CD4-positive, alpha-beta T cell (primary cell): Measurements from ENCODE around the gene TEKT5. TPM values are rescaled to one million over a fixed set of nuclear protein-coding genes. Genes with fewer than 3 reads are reported as not detected.

Experiments
- ATAC-seq: fragments of 200-7000 bp; cut with Tn5 transposase; one replicate; pipeline ENCODE4 v1.10.0; 2022; ENCODE audit warnings: mild to moderate bottlenecking; ENCODE audit not compliant: poor library complexity
- CTCF ChIA-PET: fragments of 350-600 bp; sonication (Branson Sonifier 250); formaldehyde crosslinking; loops from one replicate; lab custom pipeline; 2021; ENCODE audit warnings: antibody characterized with exemption, inconsistent platforms; lab: Charles Lee
- POLR2A ChIA-PET: fragments of 350-600 bp; sonication (Branson Sonifier 250); formaldehyde crosslinking; loops from one replicate; lab custom pipeline; 2021; ENCODE audit warnings: antibody characterized with exemption, inconsistent platforms; lab: Charles Lee
- DNase-seq, 14 experiments: peaks; one replicate each; pipeline ENCODE4 v3.0.0-alpha.2; 2013 to 2020; ENCODE audit warnings: mixed read lengths in 2 of 14
- H3K27ac ChIP-seq, 2 donors: one replicate each; pipeline versions ENCODE4 v1.5.1 to v1.7.0; 2013; ENCODE audit warnings: low read length in 2 of 2, low read depth in 1 of 2, mild to moderate bottlenecking in 1 of 2
- H3K27me3 ChIP-seq, 2 experiments: 1 replicate in 1 of 2; 2 replicates in 1 of 2; pipeline versions ENCODE4 v1.6.1 to v1.7.0; 2013; ENCODE audit warnings: low read length in 2 of 2, control low read depth in 1 of 2, mild to moderate bottlenecking in 1 of 2, moderate library complexity in 1 of 2; ENCODE audit not compliant: insufficient read depth in 2 of 2, control insufficient read depth in 1 of 2
- H3K36me3 ChIP-seq: one replicate; pipeline ENCODE4 v1.6.1; 2013; ENCODE audit warnings: low read length, control low read depth; ENCODE audit not compliant: insufficient read depth
- H3K4me1 ChIP-seq: one replicate; pipeline ENCODE4 v1.6.1; 2013; ENCODE audit warnings: low read length, control low read depth; ENCODE audit not compliant: insufficient read depth
- H3K4me3 ChIP-seq: one replicate; pipeline ENCODE4 v1.5.1; 2013; ENCODE audit warnings: mild to moderate bottlenecking, low read length, moderate library complexity
- H3K9me3 ChIP-seq, 2 experiments: 1 replicate in 1 of 2; 2 replicates in 1 of 2; pipeline versions ENCODE4 v1.6.1 to v1.7.0; 2013; ENCODE audit warnings: low read length in 2 of 2, mild to moderate bottlenecking in 2 of 2, control low read depth in 1 of 2, moderate library complexity in 1 of 2; ENCODE audit not compliant: control insufficient read depth in 1 of 2, insufficient read depth in 1 of 2
- H3K27ac Mint-ChIP-seq: one replicate; pipeline ENCODE4 v1.8.0; 2020; ENCODE audit warnings: mixed read lengths
- H3K27me3 Mint-ChIP-seq: one replicate; pipeline ENCODE4 v1.8.0; 2021; ENCODE audit warnings: mixed read lengths
- H3K36me3 Mint-ChIP-seq: one replicate; pipeline ENCODE4 v1.8.0; 2021; ENCODE audit warnings: low read depth, mixed read lengths
- H3K4me1 Mint-ChIP-seq: one replicate; pipeline ENCODE4 v1.8.0; 2021; ENCODE audit warnings: low read depth, mixed read lengths
- H3K4me3 Mint-ChIP-seq: one replicate; pipeline ENCODE4 v1.8.0; 2020; ENCODE audit warnings: mild to moderate bottlenecking, mixed read lengths
- H3K9me3 Mint-ChIP-seq: one replicate; pipeline ENCODE4 v1.8.0; 2020; ENCODE audit warnings: mixed read lengths
- intact Hi-C, 2 experiments: fragments of 100-400 bp; cut with DNase I in 1 of 2; cut with micrococcal nuclease in 1 of 2; formaldehyde crosslinking; loops; one replicate each; pipeline versions ENCODE4 v1.15.1 to v1.9.0; 2023 to 2025; cut with DNase I, micrococcal nuclease
- total RNA-seq, 174 experiments: library from RNA in 2 of 174; stranded (reverse) in 2 of 174; gene quantifications; one replicate each; pipeline ENCODE4 v1.2.3 and lab custom pipeline; 2021 to 2026
- TF ChIP-seq, protein P1 (sequence below): fragments of 200-600 bp; IDR thresholded peaks from one replicate; pipeline ENCODE4 v1.8.0; 2022; ENCODE audit warnings: antibody characterized with exemption, mild to moderate bottlenecking

The TEKT5 gene
- total RNA-seq, 2 experiments from 2014 or later: not detected

- Mint-ChIP-seq H3K9me3 (no peaks in the 10 kb centered on the region), H3K4me3 (no peak overlapping the region), H3K4me1 (peaks cover under 1% of the 10 kb centered on the region), H3K27ac (no peak overlapping the region), H3K27me3 (no peaks in the 10 kb centered on the region), H3K36me3 (no peaks in the 10 kb centered on the region)
- no peak overlapping the region for H3K4me3 ChIP-seq
- TF ChIP-seq, protein P1, sequence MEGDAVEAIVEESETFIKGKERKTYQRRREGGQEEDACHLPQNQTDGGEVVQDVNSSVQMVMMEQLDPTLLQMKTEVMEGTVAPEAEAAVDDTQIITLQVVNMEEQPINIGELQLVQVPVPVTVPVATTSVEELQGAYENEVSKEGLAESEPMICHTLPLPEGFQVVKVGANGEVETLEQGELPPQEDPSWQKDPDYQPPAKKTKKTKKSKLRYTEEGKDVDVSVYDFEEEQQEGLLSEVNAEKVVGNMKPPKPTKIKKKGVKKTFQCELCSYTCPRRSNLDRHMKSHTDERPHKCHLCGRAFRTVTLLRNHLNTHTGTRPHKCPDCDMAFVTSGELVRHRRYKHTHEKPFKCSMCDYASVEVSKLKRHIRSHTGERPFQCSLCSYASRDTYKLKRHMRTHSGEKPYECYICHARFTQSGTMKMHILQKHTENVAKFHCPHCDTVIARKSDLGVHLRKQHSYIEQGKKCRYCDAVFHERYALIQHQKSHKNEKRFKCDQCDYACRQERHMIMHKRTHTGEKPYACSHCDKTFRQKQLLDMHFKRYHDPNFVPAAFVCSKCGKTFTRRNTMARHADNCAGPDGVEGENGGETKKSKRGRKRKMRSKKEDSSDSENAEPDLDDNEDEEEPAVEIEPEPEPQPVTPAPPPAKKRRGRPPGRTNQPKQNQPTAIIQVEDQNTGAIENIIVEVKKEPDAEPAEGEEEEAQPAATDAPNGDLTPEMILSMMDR: no peak
- H3K27ac ChIP-seq: no peak overlapping the region
- no peaks in the 10 kb centered on the region for H3K4me1 ChIP-seq
- no peaks in the 10 kb centered on the region for H3K9me3 ChIP-seq
- H3K27me3 ChIP-seq: no peaks in the 10 kb centered on the region
- DNase-seq: no peak
- ChIA-PET POLR2A (interaction anchor here (1.0 kb wide), 1 partner anchor 217 kb away, joined by 3 read pairs; no protein-coding TSS in a partner anchor), CTCF (no interaction called here)
- no peaks in the 10 kb centered on the region for H3K36me3 ChIP-seq
- intact Hi-C loops: loop anchor here in 1 of 2 experiments (2.0 kb wide), 1 partner anchor 17 kb away; no protein-coding TSS in a partner anchor
- no peak for ATAC-seq
These were observed 37.1 kb upstream of the TEKT5 start for GRCh38 chr16:10731790-10732189.

DNA sequence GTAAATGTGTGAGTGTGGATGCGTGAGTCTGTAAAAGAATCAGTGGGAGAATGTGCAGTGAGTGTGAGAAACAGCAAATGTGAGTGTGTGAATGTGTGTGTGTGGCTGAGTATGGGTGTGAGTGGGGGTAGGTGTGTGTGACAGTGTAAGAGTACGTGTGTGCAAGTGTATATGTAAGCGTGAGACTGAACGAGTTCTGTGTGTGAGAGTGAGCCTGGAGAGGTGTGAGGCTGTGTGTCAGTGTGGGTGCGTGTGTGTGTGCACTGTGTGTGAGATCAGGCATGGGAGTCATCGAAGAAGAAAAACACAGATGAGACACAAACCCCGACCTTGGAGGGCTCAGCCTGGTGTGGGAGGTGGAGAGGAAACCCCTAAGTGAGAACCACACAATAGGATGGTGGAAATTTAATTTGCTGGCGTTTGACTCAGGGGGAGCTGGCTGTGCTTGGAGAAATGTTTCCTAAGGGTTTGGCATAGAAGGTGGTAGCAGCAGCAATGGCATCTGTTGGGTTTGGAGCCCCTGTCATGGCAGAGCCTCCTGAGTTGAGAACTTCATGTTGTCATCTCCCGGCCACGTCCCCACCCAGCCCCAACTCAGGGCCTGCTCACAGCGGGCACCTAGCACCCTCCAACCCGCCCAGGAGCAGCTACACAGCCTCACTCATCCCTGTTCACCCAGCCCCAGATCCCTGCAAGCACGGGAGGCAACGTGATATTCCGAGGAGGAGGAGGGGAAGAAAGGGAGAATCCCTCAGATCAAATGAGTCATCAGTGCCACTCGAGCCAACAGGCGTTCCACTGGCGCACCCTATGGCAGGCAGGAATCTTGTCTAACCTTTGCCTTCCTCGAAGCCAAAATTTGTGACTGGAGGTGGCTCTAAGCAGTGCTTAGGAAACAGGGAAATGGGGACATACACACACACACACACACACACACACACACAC, 34.6 kb upstream of the TEKT5 start:
- Histone ChIP-seq H3K27me3 (no peaks in the 10 kb centered on the region), H3K27ac (no peak overlapping the region), H3K4me3 (no peak overlapping the region), H3K36me3 (no peaks in the 10 kb centered on the region), H3K4me1 (no peaks in the 10 kb centered on the region), H3K9me3 (no peaks in the 10 kb centered on the region)
- POLR2A ChIA-PET: no interaction called here
- TF ChIP-seq, protein P1: no peak
- H3K27me3 Mint-ChIP-seq: no peaks in the 10 kb centered on the region
- CTCF ChIA-PET: no interaction called here
- intact Hi-C loops: no loop called here
- no peaks in the 10 kb centered on the region for H3K36me3 Mint-ChIP-seq
- H3K4me1 Mint-ChIP-seq: no peaks in the 10 kb centered on the region
- no peak overlapping the region for H3K4me3 Mint-ChIP-seq
- no peaks in the 10 kb centered on the region for H3K9me3 Mint-ChIP-seq
- ATAC-seq (no peak), DNase-seq (no peak)
- H3K27ac Mint-ChIP-seq: no peak overlapping the region

DNA sequence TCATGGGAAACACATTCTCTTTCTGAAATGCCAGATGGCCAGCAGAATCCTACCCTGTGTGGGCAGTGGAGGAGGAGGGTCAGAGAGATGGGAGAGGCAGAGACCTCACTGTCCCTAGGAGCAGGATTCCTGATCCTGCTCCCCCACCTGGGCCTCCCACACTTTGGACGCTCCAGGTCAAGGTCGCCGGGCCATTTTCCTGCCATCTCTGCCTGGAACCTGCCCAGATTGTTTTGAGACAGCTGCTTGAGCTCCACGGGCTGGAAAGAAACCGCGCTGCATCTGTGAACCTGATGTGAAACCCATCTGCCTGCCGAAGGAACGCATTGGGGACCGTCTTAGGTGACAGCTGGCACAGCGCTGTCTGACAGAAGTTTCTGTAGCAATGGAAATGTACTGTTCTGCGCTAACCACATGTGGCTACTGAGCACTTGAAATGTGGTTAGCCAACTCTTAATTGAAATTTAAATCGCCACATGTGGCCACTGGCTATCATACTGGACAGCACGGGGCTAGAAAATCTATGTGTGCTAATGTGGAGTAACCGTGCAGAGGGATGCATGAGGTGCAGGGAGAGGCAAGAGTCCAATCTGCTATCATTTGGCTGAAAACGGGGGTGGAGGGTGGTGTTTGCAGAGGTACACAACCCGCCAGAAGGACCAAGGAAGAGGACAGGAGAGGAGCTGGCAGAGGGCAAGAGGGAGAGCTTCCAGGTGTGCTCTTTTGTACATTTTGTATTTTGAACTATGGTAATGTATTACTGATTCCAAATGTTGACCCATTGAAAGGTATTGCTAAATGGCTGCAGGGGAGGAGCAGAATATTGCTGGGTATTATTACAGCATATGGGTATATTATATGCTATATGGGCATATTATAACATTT, 33.5 kb upstream of the TEKT5 start:
- Histone ChIP-seq H3K27me3 (no peaks in the 10 kb centered on the region), H3K4me1 (no peaks in the 10 kb centered on the region), H3K27ac (no peak overlapping the region), H3K4me3 (no peak overlapping the region), H3K9me3 (no peaks in the 10 kb centered on the region), H3K36me3 (no peaks in the 10 kb centered on the region)
- TF ChIP-seq, protein P1: no peak
- Mint-ChIP-seq H3K9me3 (no peaks in the 10 kb centered on the region), H3K36me3 (no peaks in the 10 kb centered on the region), H3K27me3 (no peaks in the 10 kb centered on the region), H3K4me3 (no peak overlapping the region), H3K4me1 (no peaks in the 10 kb centered on the region), H3K27ac (no peak overlapping the region)
- DNase-seq (no peak), ATAC-seq (no peak)
- CTCF ChIA-PET: no interaction called here
- intact Hi-C loops: no loop called here
- POLR2A ChIA-PET: no interaction called here
